BJ (cell line): ENCODE data around the gene WASF2. TPM values are rescaled to one million over a fixed set of nuclear protein-coding genes. Genes with fewer than 3 reads are reported as not detected.
"Not testable (repeated sequence)": the region's sequence is repeated elsewhere in the genome, so short reads cannot be mapped to it uniquely, and the experiment has no call there.

ENCODE experiments used
- CTCF ChIA-PET: fragments of 350-600 bp; formaldehyde crosslinking; extraction: SDS; loops from one replicate; lab custom pipeline; 2021; ENCODE audit warnings: antibody characterized with exemption, inconsistent platforms; lab: Yijun Ruan, JAX
- POLR2A ChIA-PET: fragments of 300-600 bp; sonication (Branson Sonifier 250); formaldehyde crosslinking; extraction: SDS; loops from one replicate; lab custom pipeline; 2021; ENCODE audit warnings: antibody characterized with exemption; lab: Charles Lee
- DNase-seq: peaks from one replicate; pipeline ENCODE4 v3.0.0-alpha.2; 2011; ENCODE audit warnings: low read depth
- H3K27me3 ChIP-seq: 2 replicates; pipeline ENCODE4 v1.6.0; 2011; ENCODE audit warnings: low read length; ENCODE audit not compliant: control insufficient read depth, insufficient read depth
- H3K36me3 ChIP-seq: 2 replicates; pipeline ENCODE4 v1.5.1; 2011; ENCODE audit warnings: low read length; ENCODE audit not compliant: control insufficient read depth, insufficient read depth
- H3K4me3 ChIP-seq: 2 replicates; pipeline ENCODE4 v1.5.1; 2011; ENCODE audit warnings: low read depth, mild to moderate bottlenecking, control low read depth, low read length
- CTCF ChIP-seq: IDR thresholded peaks from 2 replicates; pipeline ENCODE4 v1.5.1; 2011; ENCODE audit warnings: low read depth, mild to moderate bottlenecking, control low read depth, inconsistent platforms, low read length, moderate library complexity; ENCODE audit not compliant: insufficient read depth
- polyA plus RNA-seq: library from polyadenylated mRNA; depleted of rRNA; stranded (reverse); fragments of >200 nt; gene quantifications from 2 replicates; pipeline ENCODE4 v1.2.3, GENCODE V29; 2011

The WASF2 gene
- polyA plus RNA-seq, 1 experiment, result 56.5 TPM

- DNase-seq, result no peak
- Histone ChIP-seq H3K4me3 (peak within 1 kb of the TSS; percentile 70), H3K27me3 (no peaks in the 10 kb centered on the region), H3K36me3 (no peaks in the 10 kb centered on the region)
- TF ChIP-seq CTCF, result peak; percentile 77
- CTCF ChIA-PET, result interaction anchor here (0.6 to 5.2 kb wide), 12 partner anchors 10 to 269 kb away, joined by 3 to 105 read pairs (median 7); partner anchors contain the start of genes AHDC1 and MAP3K6
- POLR2A ChIA-PET, result no interaction called here
Measured at GRCh38 chr1:27392096-27392777, 97.7 kb downstream of the WASF2 start, which contains the start of gene GPR3. Gene GPR3, plus strand, starts transcription at chr1:27392622. Its CDS starts 1,177 bp downstream, at chr1:27393799.

DNA sequence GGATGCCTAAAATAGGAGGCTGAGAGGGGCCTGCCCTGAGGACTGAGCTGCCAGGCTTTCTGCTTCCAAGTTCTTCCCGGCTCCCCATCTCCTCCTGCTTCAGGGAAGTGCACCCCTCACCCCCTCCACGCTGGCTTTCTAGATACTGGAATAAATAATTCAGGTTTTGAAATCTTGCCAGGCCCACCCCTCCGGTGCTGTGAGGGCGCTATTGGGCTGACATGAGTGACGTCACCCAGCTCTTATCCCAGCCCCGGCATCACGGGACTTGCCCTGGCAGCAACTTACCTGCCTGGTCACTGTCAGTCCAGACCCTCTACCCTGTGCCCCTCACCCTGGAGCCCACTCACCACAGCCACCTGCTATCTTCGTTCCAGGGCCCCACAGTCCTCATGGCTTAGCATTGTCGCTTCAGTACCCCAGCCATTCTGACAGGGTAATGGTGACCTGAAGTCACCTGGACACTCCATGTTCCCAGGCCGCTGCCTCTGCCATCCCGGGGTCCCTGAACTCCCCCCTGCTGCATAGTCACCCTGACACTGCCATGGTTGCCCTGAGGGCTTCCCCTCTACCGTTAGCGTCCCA lies 98.4 kb downstream of the WASF2 start:
- ChIA-PET CTCF (interaction anchor here (0.6 to 5.2 kb wide), 18 partner anchors 11 to 271 kb away, joined by 3 to 105 read pairs (median 4); partner anchors contain the start of genes AHDC1 and MAP3K6), POLR2A (no interaction called here)
- peak overlapping the region; percentile 70; the same call in 1 of the 2 replicates for H3K4me3 ChIP-seq
- no peak for DNase-seq
- 0 out of 2 replicates have a peak, but pooled peaks have one; percentile 22 for TF ChIP-seq CTCF
- H3K27me3 ChIP-seq, result no peaks in the 10 kb centered on the region
- H3K36me3 ChIP-seq, result no peaks in the 10 kb centered on the region

GRCh38 chr1:27388337-27389005 lies 101.5 kb downstream of the WASF2 start:
- H3K27me3 ChIP-seq, result peaks cover 3% of the 10 kb centered on the region; the same call in 1 of the 2 replicates
- H3K36me3 ChIP-seq, result no peaks in the 10 kb centered on the region
- DNase-seq, result no peak
- POLR2A ChIA-PET, result interaction anchor here (0.6 kb wide), 1 partner anchor 23 kb away, joined by 3 read pairs; no protein-coding TSS in a partner anchor
- TF ChIP-seq CTCF, result peak; percentile 90
- no peak overlapping the region for H3K4me3 ChIP-seq
- CTCF ChIA-PET, result interaction anchor here (0.7 to 8.7 kb wide), 19 partner anchors 8 to 89 kb away, joined by 3 to 170 read pairs (median 4); partner anchors contain the start of genes MAP3K6 and SYTL1

DNA sequence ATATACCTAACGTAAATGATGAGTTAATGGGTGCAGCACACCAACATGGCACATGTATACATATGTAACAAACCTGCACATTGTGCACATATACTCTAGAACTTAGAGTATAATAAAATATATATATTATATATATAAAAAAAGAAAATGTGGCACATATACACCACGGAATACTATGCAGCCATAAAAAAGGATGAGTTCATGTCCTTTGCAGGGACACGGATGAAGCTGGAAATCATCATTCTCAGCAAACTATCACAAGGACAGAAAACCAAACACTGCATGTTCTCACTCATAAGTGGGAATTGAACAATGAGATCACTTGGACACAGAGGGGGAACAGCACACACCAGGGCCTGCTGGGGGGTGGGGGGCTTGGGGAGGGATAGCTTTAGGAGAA lies 105.2 kb downstream of the WASF2 start:
- DNase-seq, H3K27me3 ChIP-seq, POLR2A ChIA-PET, H3K36me3 ChIP-seq, H3K4me3 ChIP-seq: not testable (repeated sequence)
- CTCF ChIA-PET, result interaction anchor here (1.5 to 8.7 kb wide), 6 partner anchors 16 to 223 kb away, joined by 4 to 170 read pairs (median 8); partner anchors contain the start of gene MAP3K6

DNA sequence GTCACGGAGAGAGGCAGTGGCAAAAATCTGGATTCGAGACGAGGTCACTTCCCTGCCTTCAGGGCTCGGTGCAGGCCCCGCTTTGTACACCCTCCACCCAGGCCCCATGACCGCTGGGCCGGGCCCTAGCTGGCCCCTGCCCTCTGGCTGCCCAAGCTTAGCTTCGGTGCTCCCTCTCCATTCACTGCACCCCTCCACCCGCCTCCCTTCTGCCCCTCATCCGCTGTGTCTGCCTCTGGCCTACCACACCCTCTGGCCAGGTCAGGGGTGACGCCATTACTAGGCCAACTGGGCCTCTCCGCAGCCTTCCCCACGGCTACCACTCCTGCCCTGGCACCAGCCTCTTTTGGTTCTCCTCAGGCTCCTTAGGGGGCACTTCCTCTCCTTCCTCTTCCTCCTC lies 106.3 kb downstream of the WASF2 start:
- Histone ChIP-seq H3K4me3 (no peak overlapping the region), H3K36me3 (no peaks in the 10 kb centered on the region), H3K27me3 (peaks cover 9% of the 10 kb centered on the region)
- CTCF ChIA-PET, result interaction anchor here (1.5 to 8.7 kb wide), 6 partner anchors 17 to 225 kb away, joined by 4 to 170 read pairs (median 8); partner anchors contain the start of gene MAP3K6
- POLR2A ChIA-PET, result no interaction called here
- DNase-seq, result no peak
- no peak for TF ChIP-seq CTCF
